Measurements from ENCODE around the gene TMEM198. TPM values are rescaled to one million over a fixed set of nuclear protein-coding genes. Genes with fewer than 3 reads are reported as not detected.

The TMEM198 gene
- total and polyA plus RNA-seq, 2 experiments from 2014 or later = 5.6 to 13.7 TPM

DNA sequence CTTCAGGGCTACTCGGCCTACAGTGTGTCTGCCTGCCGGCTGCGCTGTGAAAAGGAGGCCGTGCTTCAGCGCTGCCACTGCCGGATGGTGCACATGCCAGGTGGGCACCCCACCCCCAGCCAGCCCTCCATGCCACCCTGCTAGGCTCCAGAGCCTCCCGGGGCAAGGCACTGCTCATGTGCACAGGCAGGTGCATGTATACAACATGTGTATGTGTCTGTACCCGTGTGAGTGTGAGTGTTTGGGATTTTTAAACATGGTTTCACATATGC lies 11.5 kb upstream of the TMEM198 start:
- Histone ChIP-seq H2AFZ (no peak overlapping the region), H3K4me1 (ENCODE audit: insufficient read depth) (peaks cover 15% of the 10 kb centered on the region), H3K36me3 (ENCODE audit: insufficient read depth) (no peaks in the 10 kb centered on the region; the same call in 1 of the 2 replicates), H3K4me3 (no peak overlapping the region), H3F3A (replicated peaks; ENCODE audit: low read depth) (no peaks in the 10 kb centered on the region), H3K4me2 (no peak overlapping the region), H3K79me2 (replicated peaks; ENCODE audit: insufficient read depth) (no peaks in the 10 kb centered on the region), H4K20me1 (replicated peaks; ENCODE audit: insufficient read depth) (no peaks in the 10 kb centered on the region), H3K9me2 (ENCODE audit: insufficient read depth) (no peaks in the 10 kb centered on the region), H3K27ac (ENCODE audit: low read depth) (no peak overlapping the region), H3K27me3 (ENCODE audit: insufficient read depth) (peaks cover 27% of the 10 kb centered on the region)
- Mint-ChIP-seq H3K36me3 (ENCODE audit: low read depth) (no peaks in the 10 kb centered on the region), H3K4me3 (no peak overlapping the region), H3K4me1 (peaks cover 28% of the 10 kb centered on the region), H3K9me3 (no peaks in the 10 kb centered on the region), H3K27ac (no peak overlapping the region), H3K27me3 (ENCODE audit: insufficient read depth, low read depth, poor library complexity) (peaks cover 47% of the 10 kb centered on the region)
- no peak for DNase-seq (ENCODE audit: low spot score)
- TF ChIP-seq, protein P1, sequence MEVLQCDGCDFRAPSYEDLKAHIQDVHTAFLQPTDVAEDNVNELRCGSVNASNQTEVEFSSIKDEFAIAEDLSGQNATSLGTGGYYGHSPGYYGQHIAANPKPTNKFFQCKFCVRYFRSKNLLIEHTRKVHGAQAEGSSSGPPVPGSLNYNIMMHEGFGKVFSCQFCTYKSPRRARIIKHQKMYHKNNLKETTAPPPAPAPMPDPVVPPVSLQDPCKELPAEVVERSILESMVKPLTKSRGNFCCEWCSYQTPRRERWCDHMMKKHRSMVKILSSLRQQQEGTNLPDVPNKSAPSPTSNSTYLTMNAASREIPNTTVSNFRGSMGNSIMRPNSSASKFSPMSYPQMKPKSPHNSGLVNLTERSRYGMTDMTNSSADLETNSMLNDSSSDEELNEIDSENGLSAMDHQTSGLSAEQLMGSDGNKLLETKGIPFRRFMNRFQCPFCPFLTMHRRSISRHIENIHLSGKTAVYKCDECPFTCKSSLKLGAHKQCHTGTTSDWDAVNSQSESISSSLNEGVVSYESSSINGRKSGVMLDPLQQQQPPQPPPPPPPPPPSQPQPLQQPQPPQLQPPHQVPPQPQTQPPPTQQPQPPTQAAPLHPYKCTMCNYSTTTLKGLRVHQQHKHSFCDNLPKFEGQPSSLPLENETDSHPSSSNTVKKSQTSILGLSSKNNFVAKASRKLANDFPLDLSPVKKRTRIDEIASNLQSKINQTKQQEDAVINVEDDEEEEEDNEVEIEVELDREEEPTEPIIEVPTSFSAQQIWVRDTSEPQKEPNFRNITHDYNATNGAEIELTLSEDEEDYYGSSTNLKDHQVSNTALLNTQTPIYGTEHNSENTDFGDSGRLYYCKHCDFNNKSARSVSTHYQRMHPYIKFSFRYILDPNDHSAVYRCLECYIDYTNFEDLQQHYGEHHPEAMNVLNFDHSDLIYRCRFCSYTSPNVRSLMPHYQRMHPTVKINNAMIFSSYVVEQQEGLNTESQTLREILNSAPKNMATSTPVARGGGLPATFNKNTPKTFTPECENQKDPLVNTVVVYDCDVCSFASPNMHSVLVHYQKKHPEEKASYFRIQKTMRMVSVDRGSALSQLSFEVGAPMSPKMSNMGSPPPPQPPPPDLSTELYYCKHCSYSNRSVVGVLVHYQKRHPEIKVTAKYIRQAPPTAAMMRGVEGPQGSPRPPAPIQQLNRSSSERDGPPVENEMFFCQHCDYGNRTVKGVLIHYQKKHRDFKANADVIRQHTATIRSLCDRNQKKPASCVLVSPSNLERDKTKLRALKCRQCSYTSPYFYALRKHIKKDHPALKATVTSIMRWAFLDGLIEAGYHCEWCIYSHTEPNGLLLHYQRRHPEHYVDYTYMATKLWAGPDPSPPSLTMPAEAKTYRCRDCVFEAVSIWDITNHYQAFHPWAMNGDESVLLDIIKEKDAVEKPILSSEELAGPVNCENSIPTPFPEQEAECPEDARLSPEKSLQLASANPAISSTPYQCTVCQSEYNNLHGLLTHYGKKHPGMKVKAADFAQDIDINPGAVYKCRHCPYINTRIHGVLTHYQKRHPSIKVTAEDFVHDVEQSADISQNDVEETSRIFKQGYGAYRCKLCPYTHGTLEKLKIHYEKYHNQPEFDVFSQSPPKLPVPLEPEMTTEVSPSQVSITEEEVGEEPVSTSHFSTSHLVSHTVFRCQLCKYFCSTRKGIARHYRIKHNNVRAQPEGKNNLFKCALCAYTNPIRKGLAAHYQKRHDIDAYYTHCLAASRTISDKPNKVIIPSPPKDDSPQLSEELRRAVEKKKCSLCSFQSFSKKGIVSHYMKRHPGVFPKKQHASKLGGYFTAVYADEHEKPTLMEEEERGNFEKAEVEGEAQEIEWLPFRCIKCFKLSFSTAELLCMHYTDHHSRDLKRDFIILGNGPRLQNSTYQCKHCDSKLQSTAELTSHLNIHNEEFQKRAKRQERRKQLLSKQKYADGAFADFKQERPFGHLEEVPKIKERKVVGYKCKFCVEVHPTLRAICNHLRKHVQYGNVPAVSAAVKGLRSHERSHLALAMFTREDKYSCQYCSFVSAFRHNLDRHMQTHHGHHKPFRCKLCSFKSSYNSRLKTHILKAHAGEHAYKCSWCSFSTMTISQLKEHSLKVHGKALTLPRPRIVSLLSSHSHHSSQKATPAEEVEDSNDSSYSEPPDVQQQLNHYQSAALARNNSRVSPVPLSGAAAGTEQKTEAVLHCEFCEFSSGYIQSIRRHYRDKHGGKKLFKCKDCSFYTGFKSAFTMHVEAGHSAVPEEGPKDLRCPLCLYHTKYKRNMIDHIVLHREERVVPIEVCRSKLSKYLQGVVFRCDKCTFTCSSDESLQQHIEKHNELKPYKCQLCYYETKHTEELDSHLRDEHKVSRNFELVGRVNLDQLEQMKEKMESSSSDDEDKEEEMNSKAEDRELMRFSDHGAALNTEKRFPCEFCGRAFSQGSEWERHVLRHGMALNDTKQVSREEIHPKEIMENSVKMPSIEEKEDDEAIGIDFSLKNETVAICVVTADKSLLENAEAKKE (CRISPR knock-in tag; IDR thresholded peaks at IDR 0.05) = no peak
- TF ChIP-seq STAT1 (IDR thresholded peaks at IDR 0.05; ENCODE audit: unreplicated experiment) (no peak), CREB1 (CRISPR knock-in tag; IDR thresholded peaks at IDR 0.05; ENCODE audit: low read depth) (no peak), EZH2 (IDR thresholded peaks at IDR 0.05; ENCODE audit: low read depth, unreplicated experiment) (no peak), POLR2AphosphoS5 (IDR thresholded peaks at IDR 0.05; ENCODE audit: low read depth) (no peak), ZNF331 (CRISPR knock-in tag; IDR thresholded peaks at IDR 0.05; ENCODE audit: low read depth) (no peak), NANOG (IDR thresholded peaks at IDR 0.05; ENCODE audit: borderline replicate concordance) (no peak)
- TF ChIP-seq, protein P2, sequence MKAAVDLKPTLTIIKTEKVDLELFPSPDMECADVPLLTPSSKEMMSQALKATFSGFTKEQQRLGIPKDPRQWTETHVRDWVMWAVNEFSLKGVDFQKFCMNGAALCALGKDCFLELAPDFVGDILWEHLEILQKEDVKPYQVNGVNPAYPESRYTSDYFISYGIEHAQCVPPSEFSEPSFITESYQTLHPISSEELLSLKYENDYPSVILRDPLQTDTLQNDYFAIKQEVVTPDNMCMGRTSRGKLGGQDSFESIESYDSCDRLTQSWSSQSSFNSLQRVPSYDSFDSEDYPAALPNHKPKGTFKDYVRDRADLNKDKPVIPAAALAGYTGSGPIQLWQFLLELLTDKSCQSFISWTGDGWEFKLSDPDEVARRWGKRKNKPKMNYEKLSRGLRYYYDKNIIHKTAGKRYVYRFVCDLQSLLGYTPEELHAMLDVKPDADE (IDR thresholded peaks at IDR 0.05) = no peak
- TF ChIP-seq, protein P3, sequence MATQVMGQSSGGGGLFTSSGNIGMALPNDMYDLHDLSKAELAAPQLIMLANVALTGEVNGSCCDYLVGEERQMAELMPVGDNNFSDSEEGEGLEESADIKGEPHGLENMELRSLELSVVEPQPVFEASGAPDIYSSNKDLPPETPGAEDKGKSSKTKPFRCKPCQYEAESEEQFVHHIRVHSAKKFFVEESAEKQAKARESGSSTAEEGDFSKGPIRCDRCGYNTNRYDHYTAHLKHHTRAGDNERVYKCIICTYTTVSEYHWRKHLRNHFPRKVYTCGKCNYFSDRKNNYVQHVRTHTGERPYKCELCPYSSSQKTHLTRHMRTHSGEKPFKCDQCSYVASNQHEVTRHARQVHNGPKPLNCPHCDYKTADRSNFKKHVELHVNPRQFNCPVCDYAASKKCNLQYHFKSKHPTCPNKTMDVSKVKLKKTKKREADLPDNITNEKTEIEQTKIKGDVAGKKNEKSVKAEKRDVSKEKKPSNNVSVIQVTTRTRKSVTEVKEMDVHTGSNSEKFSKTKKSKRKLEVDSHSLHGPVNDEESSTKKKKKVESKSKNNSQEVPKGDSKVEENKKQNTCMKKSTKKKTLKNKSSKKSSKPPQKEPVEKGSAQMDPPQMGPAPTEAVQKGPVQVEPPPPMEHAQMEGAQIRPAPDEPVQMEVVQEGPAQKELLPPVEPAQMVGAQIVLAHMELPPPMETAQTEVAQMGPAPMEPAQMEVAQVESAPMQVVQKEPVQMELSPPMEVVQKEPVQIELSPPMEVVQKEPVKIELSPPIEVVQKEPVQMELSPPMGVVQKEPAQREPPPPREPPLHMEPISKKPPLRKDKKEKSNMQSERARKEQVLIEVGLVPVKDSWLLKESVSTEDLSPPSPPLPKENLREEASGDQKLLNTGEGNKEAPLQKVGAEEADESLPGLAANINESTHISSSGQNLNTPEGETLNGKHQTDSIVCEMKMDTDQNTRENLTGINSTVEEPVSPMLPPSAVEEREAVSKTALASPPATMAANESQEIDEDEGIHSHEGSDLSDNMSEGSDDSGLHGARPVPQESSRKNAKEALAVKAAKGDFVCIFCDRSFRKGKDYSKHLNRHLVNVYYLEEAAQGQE (IDR thresholded peaks at IDR 0.05; ENCODE audit: unreplicated experiment) = no peak
- no peak for ATAC-seq

Data from GM23338 (cell line).